NCI-H1105 (cell line): Measurements from ENCODE around the gene IPO11.
A peak's percentile ranks its signal among the peaks of the same experiment; 100 is the strongest.
"Not testable (repeated sequence)": the region's sequence is repeated elsewhere in the genome, so short reads cannot be mapped to it uniquely, and the experiment has no call there.

ENCODE experiments used
- DNase-seq: peaks from one replicate; lab custom pipeline; 2025; lab: John Stamatoyannopoulos, UW

IPO11 gene

DNA sequence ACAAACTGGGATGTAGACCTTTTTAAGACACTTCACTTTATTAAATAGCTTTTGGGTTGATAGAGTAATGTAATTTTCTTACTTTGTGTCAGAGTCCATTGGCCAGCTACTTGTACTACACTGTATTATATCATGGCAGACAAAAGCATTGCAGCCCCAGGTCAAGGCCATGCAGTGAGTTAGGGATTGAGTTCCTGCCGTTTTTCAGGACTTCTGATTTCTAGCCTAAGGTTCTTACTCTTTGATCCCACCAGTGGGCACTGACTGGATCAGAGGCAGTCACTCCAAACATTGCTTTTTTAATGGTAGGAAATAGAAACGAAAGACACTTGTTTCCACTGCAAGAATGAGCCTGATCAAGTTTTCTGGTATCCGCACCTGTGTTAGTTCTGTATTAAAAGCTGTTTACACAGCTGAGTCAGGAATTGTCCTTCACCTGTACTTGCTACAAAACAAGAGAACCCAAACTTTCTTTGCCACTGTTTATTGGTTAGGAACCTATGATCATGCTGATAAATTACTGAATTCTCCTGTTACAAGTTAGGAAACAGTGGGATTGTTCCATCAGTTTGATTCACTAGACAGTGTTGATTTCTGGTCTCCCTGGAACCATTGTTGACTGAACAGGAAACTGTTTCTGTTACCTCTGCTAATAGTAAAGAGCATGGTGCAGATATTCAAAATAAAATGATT is 188.1 kb downstream of the IPO11 start:
- DNase-seq: no peak

DNA sequence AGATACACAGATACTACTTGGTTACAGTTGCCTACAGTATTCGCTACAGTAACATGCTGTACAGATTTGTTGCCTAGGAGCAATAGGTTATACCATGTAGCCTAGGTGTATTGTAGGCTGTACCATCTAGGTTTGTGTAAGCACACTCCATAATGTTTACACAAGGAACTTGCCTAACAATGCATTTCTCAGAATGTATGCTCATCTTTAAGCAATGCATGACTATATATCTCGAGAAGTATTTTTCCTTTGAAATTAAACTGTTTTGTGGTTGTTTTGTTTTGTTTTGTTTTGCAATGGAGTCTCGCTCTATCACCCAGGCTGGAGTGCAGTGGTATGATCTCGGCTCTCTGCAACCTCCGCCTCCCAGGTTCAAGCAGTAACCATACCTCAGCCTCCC is 191.4 kb downstream of the IPO11 start:
- DNase-seq: no peak

DNA sequence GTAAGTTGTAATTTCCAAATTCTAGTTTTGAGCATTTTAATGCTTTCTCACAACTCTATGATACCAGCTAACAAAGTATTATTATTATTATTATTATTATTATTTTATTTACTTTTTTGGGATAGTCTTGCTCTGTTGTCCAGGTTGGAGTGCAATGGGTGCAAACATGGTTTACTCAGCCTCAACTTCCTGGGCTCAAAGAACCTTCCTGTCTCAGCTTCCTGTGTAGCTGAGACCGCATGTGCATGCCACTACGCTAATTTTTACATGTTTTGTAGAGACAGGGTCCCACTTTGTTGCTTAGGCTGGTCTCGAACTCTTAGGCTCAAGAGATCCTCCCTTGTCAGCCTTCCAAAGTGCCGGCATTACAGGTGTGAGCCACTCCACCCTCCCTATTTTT is 193.1 kb downstream of the IPO11 start:
- DNase-seq: no peak

DNA sequence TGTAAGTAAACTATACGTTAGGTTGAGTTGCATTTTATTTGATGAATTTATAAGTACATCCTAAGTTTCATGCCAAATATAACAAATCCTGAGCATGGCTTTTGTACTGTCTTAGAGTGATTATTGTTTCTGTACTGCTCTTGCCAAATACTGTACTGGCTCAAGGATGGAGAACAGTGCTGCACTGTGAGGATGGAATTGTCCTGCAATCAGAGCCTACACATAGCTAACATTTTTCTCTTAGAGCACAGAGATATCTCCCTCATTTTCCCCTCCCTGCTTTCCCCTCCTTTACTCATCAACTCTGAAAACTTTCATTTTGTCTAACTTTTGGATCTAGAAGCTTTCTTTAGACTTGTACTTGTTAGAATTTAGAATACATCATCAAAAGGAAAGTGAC is 194.3 kb downstream of the IPO11 start:
- DNase-seq: no peak

DNA sequence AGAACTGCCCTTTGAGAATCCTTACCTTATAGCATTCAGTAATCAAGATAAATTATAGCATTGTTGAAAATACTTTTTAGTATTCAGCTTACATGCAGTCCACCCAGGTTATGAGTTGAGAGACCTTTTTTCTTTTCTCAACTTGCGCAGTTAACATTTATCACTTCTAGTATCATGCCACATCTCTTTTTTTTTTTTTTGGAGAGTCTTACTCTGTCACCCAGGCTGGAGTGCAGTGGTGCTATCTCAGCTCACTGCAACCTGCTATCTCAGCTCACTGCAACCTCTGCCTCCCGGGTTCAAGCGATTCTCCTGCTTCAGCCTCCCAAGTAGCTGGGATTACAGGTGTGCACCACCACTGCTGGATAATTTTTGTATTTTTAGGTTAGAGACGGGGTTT is 195.1 kb downstream of the IPO11 start:
- DNase-seq: no peak

DNA sequence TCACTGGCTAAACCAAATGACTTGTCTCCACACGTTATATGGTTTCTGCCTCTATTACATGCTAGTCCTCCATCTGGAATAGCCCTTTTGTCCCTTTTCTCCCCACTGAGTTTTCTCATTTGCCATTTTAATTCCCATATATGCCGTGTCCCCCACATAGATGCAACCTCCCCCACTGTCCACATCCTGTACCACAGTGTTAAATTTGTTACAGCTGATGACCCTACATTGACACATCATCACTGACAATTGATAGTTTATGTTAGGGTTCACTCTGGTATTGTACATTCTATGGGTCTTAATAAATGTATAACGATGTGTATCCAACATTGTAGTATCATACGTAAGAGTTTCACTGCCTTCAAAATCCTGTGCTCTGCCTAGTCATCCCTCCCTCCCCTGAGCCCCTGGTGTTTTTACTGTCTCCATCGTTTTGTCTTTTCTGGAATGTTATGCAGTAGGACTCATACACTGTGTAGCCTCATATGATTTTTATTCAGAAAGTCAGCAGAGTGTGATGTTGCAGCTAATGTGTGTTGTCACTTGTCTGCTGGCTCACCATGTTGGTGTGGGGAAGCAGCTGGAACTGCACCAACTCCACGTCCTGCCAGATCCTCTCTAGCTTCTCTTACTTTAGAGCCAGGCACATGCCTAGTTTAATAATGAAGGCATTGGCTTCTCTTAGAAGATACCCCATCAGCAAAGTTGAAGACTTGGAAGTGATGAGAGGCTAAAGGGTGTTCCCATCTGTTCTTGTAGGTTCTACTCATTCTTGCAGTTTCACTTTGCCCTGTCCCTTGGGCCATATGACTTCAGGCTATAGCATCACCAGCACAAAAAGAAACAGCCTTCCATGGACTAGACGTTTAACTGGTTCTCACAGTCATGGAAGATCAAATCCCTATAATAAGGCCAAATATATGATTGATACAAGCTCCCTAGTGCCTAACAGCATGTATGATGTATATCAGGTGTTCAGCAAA is 196.3 kb downstream of the IPO11 start:
- no peak for DNase-seq

DNA sequence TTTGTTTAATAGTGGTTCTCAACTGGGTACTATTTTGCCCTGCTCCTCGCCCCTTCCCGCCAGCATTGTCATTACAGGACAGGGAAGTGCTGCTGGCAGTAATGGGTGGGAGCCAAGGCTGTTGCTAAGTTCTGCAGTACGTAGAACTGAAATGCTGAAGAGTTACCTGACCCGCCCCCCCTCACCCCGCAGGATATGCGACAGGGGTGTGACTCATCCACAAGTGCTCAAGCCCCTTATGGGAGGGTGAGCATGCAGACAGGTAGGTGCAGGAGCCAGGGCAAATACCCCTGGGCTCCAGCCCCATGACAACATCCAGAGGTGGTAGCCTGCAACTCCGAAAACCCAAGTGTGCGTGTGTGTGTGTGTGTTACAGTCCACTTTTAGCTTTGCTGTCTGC is 201.8 kb downstream of the IPO11 start:
- no peak for DNase-seq

DNA sequence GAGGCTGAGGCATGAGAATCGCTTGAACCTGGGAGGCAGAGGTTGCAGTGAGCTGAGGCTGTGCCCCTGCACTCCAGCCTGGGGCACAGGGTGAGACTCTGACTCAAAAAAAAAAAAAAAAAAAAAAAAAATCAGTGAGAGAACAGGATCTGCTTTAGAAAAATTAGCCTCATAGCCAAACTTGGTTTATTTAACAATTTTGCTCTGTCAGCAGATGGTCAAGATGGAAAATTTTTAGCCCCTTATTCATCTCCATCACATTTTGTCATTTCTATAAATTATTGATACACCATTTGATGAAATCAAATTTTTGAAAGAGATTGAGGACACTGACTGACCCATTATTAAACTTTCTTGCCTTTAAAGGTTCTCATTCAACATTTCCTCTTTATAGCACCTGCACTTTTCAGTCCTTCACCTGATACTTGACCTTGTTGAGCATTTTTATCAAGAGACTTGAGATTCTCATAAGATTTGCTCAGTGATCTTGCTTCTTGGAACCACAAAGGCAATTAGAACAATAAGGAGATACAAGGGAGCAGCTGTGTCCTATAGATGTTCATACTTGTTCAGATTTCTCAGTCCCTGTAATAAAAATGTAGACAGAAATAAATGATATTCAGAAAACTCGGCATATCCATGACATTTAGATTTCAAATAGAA is 204.2 kb downstream of the IPO11 start:
- DNase-seq: no peak

DNA sequence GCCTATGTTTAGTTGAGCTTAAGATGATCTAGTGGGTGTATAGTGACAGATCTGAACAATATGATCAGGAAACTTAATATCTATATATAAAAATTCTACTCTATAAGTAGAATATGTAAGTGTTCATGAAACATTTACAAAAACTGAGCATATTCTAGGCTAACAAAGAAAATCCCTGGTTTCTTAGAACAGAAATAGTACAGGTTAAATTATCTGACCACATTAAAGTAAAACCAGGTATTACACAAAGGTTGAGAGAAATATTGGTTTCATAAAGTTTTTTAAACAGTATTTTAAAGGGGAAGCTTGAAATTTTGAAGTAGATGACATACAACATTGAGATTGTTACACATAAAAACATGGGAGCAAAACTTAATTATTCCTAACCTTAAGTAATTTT is 205.4 kb downstream of the IPO11 start:
- DNase-seq: no peak

DNA sequence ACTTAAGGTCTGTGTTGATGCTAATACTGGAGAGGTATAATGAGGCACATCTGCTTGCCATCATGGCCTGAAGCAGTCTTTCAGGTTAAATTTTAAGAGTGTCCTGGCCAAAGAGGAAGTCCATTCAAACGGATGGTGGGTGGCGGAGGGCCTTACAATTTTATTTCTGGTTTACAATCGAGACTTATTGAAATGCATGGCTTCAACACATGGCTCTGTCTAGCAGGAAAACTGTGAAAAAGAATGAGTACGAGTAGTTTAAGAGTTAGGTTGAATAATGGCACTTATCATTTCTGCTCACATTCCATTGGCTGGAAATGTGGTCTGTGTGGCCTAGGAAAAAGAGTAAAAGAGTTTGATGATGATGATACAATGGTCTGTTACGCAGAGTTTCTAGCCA is 208.2 kb downstream of the IPO11 start:
- no peak for DNase-seq

DNA sequence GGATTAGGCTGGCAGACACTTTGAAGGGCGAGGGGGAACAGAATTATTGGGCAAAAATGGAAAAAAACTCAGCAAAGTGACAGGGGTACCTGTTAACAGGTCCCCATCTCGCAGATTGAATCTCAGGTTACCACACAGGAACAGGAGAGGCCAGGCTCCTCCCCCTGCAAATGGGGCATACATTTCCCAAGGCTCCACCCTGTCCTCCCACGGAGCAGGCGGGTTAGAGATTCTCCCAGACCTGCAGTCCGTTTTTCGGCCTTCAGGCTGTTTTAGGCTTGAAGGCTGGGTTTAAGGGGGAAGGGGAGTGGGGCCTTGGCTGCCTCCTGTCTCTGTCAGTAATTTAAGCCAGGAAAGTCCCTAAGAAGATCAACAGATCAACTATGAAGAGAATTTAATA is 208.7 kb downstream of the IPO11 start:
- DNase-seq: no peak

DNA sequence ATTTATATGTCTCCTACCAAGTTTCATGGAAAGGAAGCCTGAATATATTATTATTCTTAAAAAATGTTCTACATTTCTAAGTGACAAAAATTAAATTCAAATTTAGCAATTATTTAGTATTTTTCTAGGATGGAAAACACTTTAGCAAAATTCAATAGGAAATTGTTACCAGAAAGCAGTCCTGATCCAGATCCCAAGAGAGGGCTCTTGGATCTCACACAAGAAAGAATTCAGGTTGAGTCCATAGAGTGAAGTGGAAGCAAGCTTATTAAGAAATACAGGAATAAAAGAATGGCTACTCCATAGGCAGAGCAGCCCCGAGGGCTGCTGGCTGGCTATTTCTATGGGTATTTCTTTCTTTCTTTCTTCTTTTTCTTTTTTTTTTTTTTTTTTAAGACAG is 210.7 kb downstream of the IPO11 start:
- DNase-seq: no peak

DNA sequence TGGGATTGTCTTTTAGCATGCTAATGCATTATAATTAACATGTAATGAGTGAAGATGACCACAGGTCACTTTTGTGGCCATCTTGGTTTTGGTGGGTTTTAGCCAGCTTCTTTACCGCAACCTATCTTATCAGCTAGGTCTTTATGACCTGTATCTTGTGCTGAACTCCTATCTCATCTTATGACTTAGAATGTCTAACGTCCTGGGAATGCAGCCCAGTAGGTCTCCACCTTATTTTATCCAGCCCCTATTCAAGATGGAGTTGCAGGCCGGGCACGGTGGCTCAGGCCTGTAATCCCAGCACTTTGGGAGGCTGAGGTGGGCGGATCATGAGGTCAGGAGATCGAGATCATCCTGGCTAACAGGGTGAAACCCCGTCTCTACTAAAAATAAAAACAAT is 211.9 kb downstream of the IPO11 start:
- not testable (repeated sequence) for DNase-seq

DNA sequence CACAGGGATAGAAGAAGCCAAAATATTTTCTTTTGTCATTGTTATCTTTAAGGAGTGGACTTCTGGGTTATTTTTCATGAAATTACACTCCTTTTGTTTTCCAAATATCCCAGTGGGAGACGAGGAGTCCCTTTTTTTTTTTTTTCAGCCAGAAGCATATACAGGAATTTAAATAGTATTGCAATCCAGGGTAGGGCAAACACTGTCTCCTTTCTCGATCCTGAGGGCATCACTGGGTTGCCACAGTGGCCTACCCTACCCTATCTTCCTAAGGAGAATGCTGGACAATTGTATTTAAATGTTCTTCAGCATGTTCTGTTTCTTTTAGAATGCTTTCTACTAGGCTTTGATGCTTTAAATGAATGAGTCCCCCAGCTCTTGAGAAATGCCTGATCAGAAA is 214.0 kb downstream of the IPO11 start:
- DNase-seq: no peak

DNA sequence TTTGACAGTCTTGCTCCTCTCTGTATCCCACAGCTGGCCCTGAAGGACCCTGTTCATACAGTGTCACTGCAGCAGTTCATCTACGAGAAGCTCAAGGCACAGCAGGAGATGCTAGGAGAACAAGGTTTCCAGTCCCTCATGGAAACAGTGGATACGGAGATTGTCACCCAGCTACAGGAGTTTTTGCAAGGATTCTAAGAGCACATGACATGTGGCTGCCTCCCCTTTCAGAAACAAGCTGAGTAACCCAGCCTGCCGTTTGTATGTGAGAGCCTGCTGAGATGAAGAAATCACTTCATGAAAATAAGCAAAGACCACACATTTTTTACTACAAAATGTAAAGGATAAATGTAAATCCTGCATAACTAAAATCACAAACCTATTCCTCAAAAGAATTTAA is 214.6 kb downstream of the IPO11 start:
- DNase-seq: no peak

DNA sequence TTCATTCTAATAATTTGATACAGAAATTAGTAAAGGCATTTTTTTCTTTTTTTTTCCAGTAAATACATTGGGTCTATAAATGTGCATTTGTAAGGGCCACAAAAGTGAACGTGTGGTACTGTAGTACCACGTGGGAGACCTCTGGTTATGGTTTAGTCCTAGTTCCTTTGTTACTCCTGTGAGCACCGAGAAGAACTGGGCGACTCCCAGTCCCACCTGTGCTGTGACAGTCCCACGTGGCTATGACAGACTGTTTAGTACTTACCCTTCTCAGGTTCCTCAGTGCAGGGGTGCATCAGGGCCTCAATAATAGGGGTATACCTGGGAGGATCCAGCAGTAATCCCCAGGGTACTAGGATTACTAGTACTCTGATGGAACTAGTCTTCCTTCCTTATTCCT is 215.3 kb downstream of the IPO11 start:
- DNase-seq: no peak

DNA sequence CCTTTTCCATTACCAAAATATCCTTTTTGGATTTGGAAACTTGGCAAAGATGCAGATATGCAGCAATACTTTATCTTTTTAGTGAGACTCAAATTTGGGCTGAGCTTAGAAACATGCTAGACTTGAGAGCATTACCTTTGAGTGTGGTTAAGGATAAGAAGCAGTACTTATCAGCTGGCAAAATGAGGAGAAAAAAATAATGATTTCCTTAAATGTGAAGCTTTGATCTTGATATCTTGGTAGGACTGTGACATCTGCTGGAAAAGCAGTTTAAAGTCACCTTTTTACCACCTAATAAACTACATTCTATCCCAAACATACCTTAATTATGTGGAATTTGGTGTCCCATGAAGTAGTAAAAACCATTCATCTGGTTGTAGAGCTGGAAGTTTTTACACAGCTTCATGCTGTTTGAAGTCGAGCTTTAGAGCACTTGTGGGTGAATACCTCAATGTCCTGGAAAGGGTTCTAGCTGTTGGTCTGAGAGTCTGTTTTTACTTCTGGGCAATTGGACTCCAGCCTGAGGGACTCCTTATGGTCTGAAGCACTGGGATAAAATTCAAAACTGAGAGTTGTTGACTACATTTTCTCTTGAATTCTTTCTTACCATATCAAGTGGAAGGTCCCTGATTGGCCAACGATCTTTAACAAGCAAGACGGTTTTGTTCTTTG is 219.5 kb downstream of the IPO11 start:
- DNase-seq: no peak

DNA sequence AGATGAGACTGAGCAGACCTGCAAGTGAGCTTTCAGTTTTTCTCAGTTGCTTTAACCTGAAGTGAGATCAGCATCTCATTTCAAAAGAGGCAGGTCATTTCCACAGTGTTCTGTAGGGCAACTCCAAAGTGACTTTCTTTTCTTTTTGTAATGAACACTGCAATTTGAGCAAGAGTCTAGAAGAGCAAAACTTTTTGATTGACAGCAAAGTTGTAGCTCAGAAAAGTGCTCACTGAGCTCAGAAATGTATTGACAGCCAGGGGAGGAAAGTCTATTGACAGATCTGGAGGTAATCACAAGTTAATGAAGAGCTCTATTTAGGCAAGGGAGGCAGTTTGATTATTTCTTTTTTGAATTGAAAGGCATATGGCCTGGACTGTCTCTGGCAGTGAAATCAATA is 220.7 kb downstream of the IPO11 start:
- DNase-seq: no peak

DNA sequence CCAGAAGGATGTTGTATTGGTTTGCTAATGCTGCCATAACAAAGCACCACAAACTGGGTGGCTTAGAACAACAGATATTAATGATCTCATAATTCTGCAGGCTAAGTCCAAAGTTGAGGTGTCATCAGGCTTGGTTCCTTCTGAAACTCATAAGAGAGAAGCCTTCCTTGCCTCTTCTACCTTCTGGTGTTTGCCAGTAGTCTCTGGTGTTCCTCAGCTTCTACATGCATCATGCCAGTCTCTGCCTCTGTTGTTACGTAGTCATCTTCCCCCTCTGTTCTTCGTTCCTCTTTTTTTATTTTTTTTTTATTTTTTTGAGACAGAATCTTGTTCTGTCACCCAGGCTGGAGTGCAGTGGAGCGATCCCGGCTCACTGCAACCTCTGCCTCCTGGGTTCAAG is 227.9 kb downstream of the IPO11 start:
- no peak for DNase-seq

DNA sequence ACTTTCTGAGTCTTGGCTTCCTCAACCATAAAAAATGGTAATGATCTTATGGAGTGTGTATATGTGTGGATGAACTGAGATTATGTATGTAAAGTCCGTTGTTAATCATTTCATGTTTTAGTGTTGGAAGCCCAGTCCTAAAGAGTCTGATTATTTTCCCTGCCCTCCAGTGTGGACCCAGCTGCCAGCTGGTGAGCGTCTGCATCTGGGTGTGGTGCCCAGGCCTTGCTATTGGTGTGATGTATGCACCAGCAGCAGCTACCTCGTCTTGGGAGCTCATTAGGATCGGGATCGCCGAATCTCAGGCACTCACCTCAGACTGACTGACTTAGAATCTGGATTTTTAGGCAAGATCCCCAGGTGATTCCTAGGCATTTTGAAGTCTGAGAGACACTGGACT is 229.9 kb downstream of the IPO11 start:
- DNase-seq: no peak

DNA sequence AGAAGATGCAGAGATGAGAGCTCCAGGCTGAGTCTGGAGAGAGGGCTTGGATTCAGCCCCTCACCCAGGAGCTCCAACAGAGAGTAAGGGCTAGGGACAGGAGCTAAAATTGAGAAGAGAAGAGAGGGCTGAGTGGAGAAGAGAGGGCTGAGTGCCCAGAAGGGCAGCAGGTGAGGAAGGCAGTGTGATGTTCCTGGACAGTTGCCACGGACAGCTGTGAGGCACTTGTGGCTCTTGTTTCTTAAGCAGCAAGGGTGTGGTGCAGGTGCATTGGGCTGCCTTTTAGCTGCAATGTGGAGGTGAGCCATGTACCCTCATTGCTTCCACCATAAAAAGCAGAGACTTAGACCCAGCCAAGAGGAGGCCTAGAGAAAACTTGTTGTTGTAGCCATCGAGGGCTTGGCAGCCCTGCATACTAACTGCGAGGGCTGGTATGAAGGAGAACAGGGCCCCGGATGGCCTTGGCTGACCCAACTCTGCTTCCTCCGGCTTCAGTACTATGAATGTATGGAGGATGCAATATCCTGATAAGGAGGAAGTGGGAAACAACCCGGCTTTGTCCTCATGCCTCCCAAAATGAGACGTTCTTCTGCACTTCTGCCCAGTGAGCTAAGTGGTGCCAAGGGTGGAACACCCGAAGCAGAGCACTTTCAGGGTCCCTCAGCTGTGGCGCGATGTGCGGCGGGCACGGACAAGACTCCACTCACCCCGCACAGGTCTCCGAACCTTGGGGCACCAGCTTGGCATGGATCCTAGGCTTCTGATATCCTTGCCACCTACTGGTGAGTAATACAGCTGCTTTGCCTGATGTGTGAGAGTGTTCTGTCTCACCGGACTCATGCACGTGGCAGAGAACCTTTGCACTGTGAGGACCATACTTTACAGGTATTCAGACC is 231.2 kb downstream of the IPO11 start:
- peak; percentile 24 for DNase-seq
